ENCODE results near the gene PKN1. TPM values are rescaled to one million over a fixed set of nuclear protein-coding genes. Genes with fewer than 3 reads are reported as not detected.
A peak's percentile ranks its signal among the peaks of the same experiment; 100 is the strongest.

Gene PKN1
- total and polyA plus RNA-seq, 2 donors (not counting 1 experiment from before 2014, with no cell fraction given): 114 to 171 TPM

DNA sequence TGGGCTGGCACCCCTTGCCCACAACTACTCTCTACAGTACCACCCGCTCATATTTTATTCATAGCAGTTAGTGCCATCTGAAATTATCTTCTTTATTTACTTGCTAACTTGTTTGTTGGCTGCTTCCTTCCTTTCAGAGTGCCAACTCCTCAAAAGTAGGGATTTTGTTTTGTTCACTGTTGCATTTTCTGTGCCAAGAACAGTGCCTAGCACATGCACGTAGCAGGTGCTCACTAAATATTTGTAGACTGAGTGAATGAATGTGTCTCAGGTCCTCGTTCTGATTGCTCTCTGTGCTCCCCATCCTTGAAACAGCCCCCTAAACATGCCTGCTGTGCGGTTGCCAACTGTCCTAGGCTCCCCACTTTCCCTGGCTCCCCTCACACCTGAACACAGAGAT is 61.3 kb downstream of the PKN1 start:
- Histone ChIP-seq H4K20me1 (ENCODE audit: control insufficient read depth, insufficient read depth, low read length, poor library complexity, severe bottlenecking) (no peaks in the 10 kb centered on the region), H3K9me3 (ENCODE audit: control extremely low read depth in 1 of 3, control insufficient read depth in 2 of 3, insufficient read depth in 1 of 3, low read length in 2 of 3) (peaks cover 0 to 4% (median 0%) of the 10 kb centered on the region in 3 donors), H3K4me3 (ENCODE audit: control extremely low read depth in 1 of 5, extremely low read depth in 1 of 5, insufficient read depth in 1 of 5, low read depth in 2 of 5, low read length in 4 of 5) (no peak overlapping the region), H2AFZ (ENCODE audit: insufficient read depth, low read depth, low read length, poor library complexity, severe bottlenecking) (no peak overlapping the region), H3K36me3 (replicated peaks in 1 of 2; ENCODE audit: control extremely low read depth in 1 of 2, control insufficient read depth in 1 of 2, extremely low read depth in 1 of 2, insufficient read depth in 2 of 2, low read length in 1 of 2) (no peaks in the 10 kb centered on the region), H3K9ac (ENCODE audit: low read length) (no peak overlapping the region), H3K4me2 (replicated peaks; ENCODE audit: low read depth, low read length, poor library complexity, severe bottlenecking) (no peak overlapping the region), H3K4me1 (ENCODE audit: control insufficient read depth in 2 of 2, insufficient read depth in 2 of 2, low read length in 2 of 2) (peaks cover 6 to 16% of the 10 kb centered on the region in 2 donors), H3K27me3 (replicated peaks in 1 of 4; ENCODE audit: control extremely low read depth in 1 of 4, control insufficient read depth in 3 of 4, insufficient read depth in 4 of 4, low read length in 3 of 4) (no peaks in the 10 kb centered on the region), H3K79me2 (ENCODE audit: control insufficient read depth, insufficient read depth, low read length) (no peaks in the 10 kb centered on the region), H3K27ac (ENCODE audit: low read length in 2 of 2) (no peak overlapping the region)
- Mint-ChIP-seq H3K27ac (peak overlapping the region; percentile 74), H3K9me3 (ENCODE audit: insufficient read depth) (no peaks in the 10 kb centered on the region), H3K4me1 (peaks cover 14% of the 10 kb centered on the region), H3K4me3 (peak overlapping the region; percentile 86), H3K27me3 (no peaks in the 10 kb centered on the region)
- intact Hi-C loops (cut with micrococcal nuclease): no loop called here
- DNase-seq (no peak), ATAC-seq (ENCODE audit: low read depth) (no peak)
- CTCF ChIA-PET: interaction anchor here (1.3 to 1.6 kb wide), 2 partner anchors 13 to 15 kb away, joined by 4 to 5 read pairs; no protein-coding TSS in a partner anchor
- whole genome bisulfite sequencing (ENCODE audit: insufficient coverage): 90% methylated on average over 3 of the region's 4 CpGs
- POLR2A ChIA-PET: interaction anchor here (0.6 kb wide), 1 partner anchor 10 kb away, joined by 16 read pairs; no protein-coding TSS in a partner anchor
- TF ChIP-seq CTCF (IDR thresholded peaks at IDR 0.05) (no peak), EZH2 (IDR thresholded peaks at IDR 0.05; ENCODE audit: borderline replicate concordance, insufficient read depth, low read depth, low read length, poor library complexity, severe bottlenecking) (no peak)

DNA sequence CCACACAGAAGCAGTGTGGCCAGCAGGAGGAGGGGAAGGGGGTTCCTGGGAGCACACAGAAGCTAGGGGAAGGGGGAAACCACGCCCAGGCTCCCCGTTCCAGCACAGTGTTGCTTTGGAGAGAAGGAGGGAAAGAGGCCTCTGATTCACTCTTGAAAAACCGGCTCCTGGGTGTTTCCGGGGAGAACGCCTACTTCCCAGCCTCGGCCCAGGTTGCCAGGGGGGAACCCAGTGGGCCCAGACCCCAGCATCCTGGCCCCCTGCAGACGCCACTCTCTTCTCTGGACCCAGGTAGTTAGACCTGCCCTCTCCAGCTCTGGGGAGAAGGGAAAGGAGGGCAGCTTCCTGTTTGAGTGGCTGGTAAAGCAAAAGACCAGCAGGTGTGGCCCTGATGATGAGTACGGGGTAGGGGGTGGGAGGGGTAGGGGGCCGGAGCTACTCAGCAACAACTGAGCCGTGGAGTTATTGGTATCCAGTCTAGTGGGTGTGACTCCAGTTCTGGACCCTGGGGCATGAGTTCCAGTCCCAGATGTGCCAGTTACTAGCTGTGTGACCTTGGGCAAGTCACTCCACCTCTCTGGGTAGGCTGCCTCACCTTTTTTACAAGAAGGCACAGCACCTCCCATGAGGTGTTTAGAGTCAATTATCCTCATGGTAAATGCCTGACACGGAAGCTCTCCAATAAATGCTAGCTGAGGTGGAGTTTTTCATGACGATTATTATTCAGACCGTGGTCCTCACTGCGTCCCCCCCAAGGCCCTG is 62.0 kb downstream of the PKN1 start:
- peak overlapping the region in 4 of 5 experiments; percentile 62 to 69 (median 62) for H3K4me3 ChIP-seq (ENCODE audit: control extremely low read depth in 1 of 5, extremely low read depth in 1 of 5, insufficient read depth in 1 of 5, low read depth in 2 of 5, low read length in 4 of 5)
- Mint-ChIP-seq H3K4me1 (peaks cover 14% of the 10 kb centered on the region), H3K27ac (peak overlapping the region; percentile 78), H3K27me3 (no peaks in the 10 kb centered on the region), H3K9me3 (ENCODE audit: insufficient read depth) (no peaks in the 10 kb centered on the region), H3K4me3 (peak overlapping the region; percentile 86)
- H3K36me3 ChIP-seq (replicated peaks in 1 of 2; ENCODE audit: control extremely low read depth in 1 of 2, control insufficient read depth in 1 of 2, extremely low read depth in 1 of 2, insufficient read depth in 2 of 2, low read length in 1 of 2): no peaks in the 10 kb centered on the region
- peaks cover 6 to 16% of the 10 kb centered on the region in 2 donors for H3K4me1 ChIP-seq (ENCODE audit: control insufficient read depth in 2 of 2, insufficient read depth in 2 of 2, low read length in 2 of 2)
- ChIA-PET POLR2A (interaction anchor here (0.5 to 1.4 kb wide), 4 partner anchors 15 to 548 kb away, joined by 3 to 6 read pairs (median 4); partner anchors contain the start of gene DNAJB1), CTCF (interaction anchor here (0.6 to 2.4 kb wide), 5 partner anchors 10 to 405 kb away, joined by 3 to 9 read pairs (median 4); no protein-coding TSS in a partner anchor)
- no peaks in the 10 kb centered on the region for H3K79me2 ChIP-seq (ENCODE audit: control insufficient read depth, insufficient read depth, low read length)
- TF ChIP-seq EZH2 (IDR thresholded peaks at IDR 0.05; ENCODE audit: borderline replicate concordance, insufficient read depth, low read depth, low read length, poor library complexity, severe bottlenecking) (no peak), CTCF (IDR thresholded peaks at IDR 0.05) (no peak)
- 51% methylated on average over 8 of the region's 14 CpGs for WGBS (ENCODE audit: insufficient coverage)
- H3K27me3 ChIP-seq (replicated peaks in 1 of 4; ENCODE audit: control extremely low read depth in 1 of 4, control insufficient read depth in 3 of 4, insufficient read depth in 4 of 4, low read length in 3 of 4): no peaks in the 10 kb centered on the region
- no peak for ATAC-seq (ENCODE audit: low read depth)
- intact Hi-C loops (cut with micrococcal nuclease): no loop called here
- DNase-seq: no peak
- H3K4me2 ChIP-seq (replicated peaks; ENCODE audit: low read depth, low read length, poor library complexity, severe bottlenecking): peak overlapping the region; percentile 90
- H4K20me1 ChIP-seq (ENCODE audit: control insufficient read depth, insufficient read depth, low read length, poor library complexity, severe bottlenecking): no peaks in the 10 kb centered on the region
- H2AFZ ChIP-seq (ENCODE audit: insufficient read depth, low read depth, low read length, poor library complexity, severe bottlenecking): peak overlapping the region; percentile 81
- peak overlapping the region in 1 of 2 donors; percentile 19 for H3K27ac ChIP-seq (ENCODE audit: low read length in 2 of 2)
- H3K9ac ChIP-seq (ENCODE audit: low read length): peak overlapping the region; percentile 70
- peaks cover 0 to 4% (median 0%) of the 10 kb centered on the region in 3 donors for H3K9me3 ChIP-seq (ENCODE audit: control extremely low read depth in 1 of 3, control insufficient read depth in 2 of 3, insufficient read depth in 1 of 3, low read length in 2 of 3)

All from B cell (primary cell).